Measurements from ENCODE around the gene TRMU.

TRMU gene

GRCh38 chr22:46371623-46372226, 36.2 kb downstream of the TRMU start:
- no peak for DNase-seq

GRCh38 chr22:46372686-46373085, 37.2 kb downstream of the TRMU start:
- DNase-seq: no peak

GRCh38 chr22:46373159-46373558, 37.6 kb downstream of the TRMU start:
- DNase-seq: no peak

- no peak for DNase-seq
These were observed 38.6 kb downstream of the TRMU start for GRCh38 chr22:46373921-46374662.

GRCh38 chr22:46374663-46375474, 39.4 kb downstream of the TRMU start:
- no peak for DNase-seq

GRCh38 chr22:46376111-46376510, 40.6 kb downstream of the TRMU start:
- DNase-seq: no peak

- no peak for DNase-seq
These were observed 41.5 kb downstream of the TRMU start for GRCh38 chr22:46376908-46377524.

- no peak for DNase-seq
These were observed 42.3 kb downstream of the TRMU start for GRCh38 chr22:46377525-46378425.

GRCh38 chr22:46378426-46379065, 43.0 kb downstream of the TRMU start:
- no peak for DNase-seq

- DNase-seq: no peak
These were observed 43.8 kb downstream of the TRMU start for GRCh38 chr22:46379066-46379930.

GRCh38 chr22:46380069-46380468, 44.6 kb downstream of the TRMU start:
- DNase-seq: no peak

- no peak for DNase-seq
These were observed 45.1 kb downstream of the TRMU start for GRCh38 chr22:46380581-46380980.

GRCh38 chr22:46381142-46381541, 45.6 kb downstream of the TRMU start:
- DNase-seq: no peak

GRCh38 chr22:46381731-46382130, 46.2 kb downstream of the TRMU start:
- DNase-seq: no peak

GRCh38 chr22:46382524-46382923, 47.0 kb downstream of the TRMU start:
- no peak for DNase-seq

- no peak for DNase-seq
These were observed 50.8 kb downstream of the TRMU start for GRCh38 chr22:46386312-46386711.

- DNase-seq: no peak
These were observed 52.2 kb downstream of the TRMU start for GRCh38 chr22:46387748-46388147.

- no peak for DNase-seq
These were observed 53.1 kb downstream of the TRMU start for GRCh38 chr22:46388647-46389046.

GRCh38 chr22:46389081-46389480, 53.6 kb downstream of the TRMU start:
- no peak for DNase-seq

GRCh38 chr22:46390105-46390651, 54.7 kb downstream of the TRMU start:
- DNase-seq: no peak
